ENCODE measurements around the gene SPTB. TPM values are rescaled to one million over a fixed set of nuclear protein-coding genes. Genes with fewer than 3 reads are reported as not detected.

Gene SPTB
- total RNA-seq, 2 donors from 2014 or later: 2.5 to 3.3 TPM

DNA sequence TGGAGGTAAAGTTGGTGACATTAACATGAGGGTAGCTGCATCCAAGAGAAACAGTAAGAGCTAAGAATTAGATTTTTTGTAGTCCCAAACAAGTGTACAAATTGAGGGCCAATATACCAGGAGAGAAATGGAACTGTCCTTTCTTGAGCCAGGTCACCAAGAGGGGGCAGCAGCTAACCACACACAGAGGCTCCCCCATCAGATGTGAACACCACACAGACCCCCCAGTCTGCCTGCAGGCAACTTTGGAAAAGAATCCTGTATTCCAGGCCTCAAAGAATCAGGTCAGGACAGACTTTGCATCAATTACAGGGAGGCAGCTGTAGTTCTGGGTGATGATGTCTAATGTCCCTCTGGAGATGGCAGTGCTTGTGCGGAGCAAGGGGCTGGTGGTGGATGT lies 77.9 kb downstream of the SPTB start:
- DNase-seq (ENCODE audit: low spot score): no peak
- intact Hi-C loops (cut with DNase I): no loop called here

GRCh38 chr14:64801046-64801445 lies 78.7 kb downstream of the SPTB start:
- intact Hi-C loops (cut with DNase I): no loop called here
- DNase-seq (ENCODE audit: low spot score): peak; percentile 80

DNA sequence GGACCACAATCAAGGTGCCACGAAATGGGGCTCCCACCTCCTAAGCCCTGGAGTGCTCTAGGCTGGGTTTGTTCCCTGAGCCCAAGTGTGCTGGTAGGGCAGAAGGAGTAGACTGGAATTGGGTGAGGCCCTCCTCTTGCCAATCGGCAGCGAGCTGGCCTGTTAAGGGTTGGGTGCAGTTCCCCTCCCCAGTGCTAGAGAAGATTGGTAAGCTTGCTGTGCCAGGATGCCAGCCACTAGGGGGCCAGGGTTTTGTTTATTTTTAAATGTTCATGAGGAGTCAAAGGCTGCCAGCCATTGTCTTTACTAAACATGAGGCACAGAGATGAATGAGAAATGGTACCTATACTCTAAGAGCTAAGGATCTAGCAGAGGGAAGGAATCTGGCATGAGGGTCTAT lies 79.7 kb downstream of the SPTB start:
- intact Hi-C loops (cut with DNase I): no loop called here
- peak; percentile 55 for DNase-seq (ENCODE audit: low spot score)

GRCh38 chr14:64799555-64799954 lies 80.2 kb downstream of the SPTB start:
- intact Hi-C loops (cut with DNase I): no loop called here
- DNase-seq (ENCODE audit: low spot score): peak; percentile 22

- intact Hi-C loops (cut with DNase I): no loop called here
- DNase-seq (ENCODE audit: low spot score): peak; percentile 76
These were observed 83.3 kb downstream of the SPTB start for GRCh38 chr14:64796369-64796768.

- intact Hi-C loops (cut with DNase I): no loop called here
- DNase-seq (ENCODE audit: low spot score): no peak
These were observed 83.8 kb downstream of the SPTB start for GRCh38 chr14:64795921-64796320.

DNA sequence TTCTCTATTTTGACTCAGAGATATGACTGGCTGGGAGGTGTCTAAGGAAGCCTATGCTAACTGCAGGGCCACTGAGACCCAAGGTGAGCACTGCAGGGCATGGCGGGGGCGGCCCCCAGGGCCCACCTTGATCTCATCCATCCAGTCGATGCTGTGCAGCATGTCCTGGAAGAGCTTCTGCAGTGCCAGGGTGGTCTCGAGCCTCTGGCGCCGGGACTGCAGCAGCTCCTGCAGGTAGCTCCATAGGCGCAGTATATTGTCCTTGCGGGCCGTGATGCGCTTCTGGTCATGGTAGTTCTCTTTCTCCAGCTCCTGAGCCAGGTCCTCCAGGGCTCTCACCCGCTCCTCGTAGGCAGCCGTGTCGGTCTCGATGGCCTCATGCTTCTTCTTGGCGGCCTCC lies 84.5 kb downstream of the SPTB start:
- intact Hi-C loops (cut with DNase I): no loop called here
- peak; percentile 62 for DNase-seq (ENCODE audit: low spot score)

DNA sequence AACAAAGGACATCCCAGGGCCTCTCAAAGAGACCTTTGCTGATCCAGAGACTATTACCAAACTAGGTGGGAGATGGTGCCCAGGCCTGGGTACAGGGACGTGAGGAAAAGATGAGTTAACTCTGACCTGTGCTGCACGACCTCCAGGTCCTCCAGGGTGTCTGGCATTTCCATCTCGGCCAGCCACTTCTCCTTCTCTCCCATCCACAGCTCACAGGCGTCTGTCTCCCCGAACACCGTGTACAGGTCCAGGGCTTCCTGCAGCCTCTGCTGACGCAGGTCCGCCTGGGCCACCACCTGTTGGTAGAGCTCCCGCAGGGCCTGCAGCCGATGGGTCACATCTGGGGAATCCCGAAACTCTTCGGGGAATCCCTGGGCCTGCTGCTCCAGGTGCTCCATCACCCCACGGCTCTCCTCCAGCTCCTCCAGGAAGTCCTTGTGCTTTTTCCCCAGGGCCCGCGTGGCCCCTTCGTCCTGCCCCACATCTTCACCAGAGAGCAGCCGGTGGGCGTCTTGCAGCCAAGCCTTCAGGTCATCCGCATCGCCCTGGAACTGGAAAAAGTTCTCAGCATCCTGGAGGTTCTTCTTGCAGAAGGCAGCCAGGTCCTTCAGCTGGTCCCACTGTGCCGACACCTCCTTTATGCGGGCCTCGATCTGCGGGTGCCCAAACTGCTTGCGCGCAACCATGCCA lies 86.7 kb downstream of the SPTB start:
- DNase-seq (ENCODE audit: low spot score): peak; percentile 78
- intact Hi-C loops (cut with DNase I): no loop called here

- intact Hi-C loops (cut with DNase I): no loop called here
- DNase-seq (ENCODE audit: low spot score): peak; percentile 43
These were observed 87.5 kb downstream of the SPTB start for GRCh38 chr14:64792231-64792630.

- peak; percentile 35 for DNase-seq (ENCODE audit: low spot score)
- intact Hi-C loops (cut with DNase I): no loop called here
These were observed 89.2 kb downstream of the SPTB start for GRCh38 chr14:64790478-64790877.

- intact Hi-C loops (cut with DNase I): no loop called here
These were observed 90.0 kb downstream of the SPTB start for GRCh38 chr14:64789696-64790095.

GRCh38 chr14:64788706-64789105 lies 91.0 kb downstream of the SPTB start:
- intact Hi-C loops (cut with DNase I): no loop called here
- DNase-seq (ENCODE audit: low spot score): no peak

More at GRCh38 chr14:64789696-64790095, 90.0 kb downstream of the SPTB start:
- DNase-seq (ENCODE audit: low spot score): no peak

DNA sequence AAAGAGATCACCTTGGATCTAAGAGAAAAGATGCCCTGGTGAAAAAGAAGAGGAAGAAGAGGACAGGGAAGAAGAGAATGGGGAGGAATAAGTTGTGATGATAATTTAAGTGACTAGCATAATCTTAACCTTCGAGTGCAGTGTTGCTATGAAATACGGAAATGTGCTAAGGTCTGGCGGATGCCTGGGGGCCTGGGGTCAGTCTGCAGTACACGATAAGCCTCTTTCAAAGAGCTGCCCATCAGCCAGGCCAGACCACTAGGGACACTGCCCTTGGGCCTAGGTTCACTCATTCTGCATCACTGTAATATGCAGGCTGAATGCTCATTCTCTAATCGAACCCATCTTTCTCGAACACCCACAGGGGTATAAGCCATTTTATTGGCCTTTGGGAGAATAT lies 92.1 kb downstream of the SPTB start:
- DNase-seq (ENCODE audit: low spot score): peak; percentile 63
- intact Hi-C loops (cut with DNase I): no loop called here

- intact Hi-C loops (cut with DNase I): no loop called here
- peak; percentile 76 for DNase-seq (ENCODE audit: low spot score)
These were observed 93.2 kb downstream of the SPTB start for GRCh38 chr14:64786296-64787149.

- DNase-seq (ENCODE audit: low spot score): no peak
- intact Hi-C loops (cut with DNase I): no loop called here
These were observed 95.7 kb downstream of the SPTB start for GRCh38 chr14:64784006-64784405.

GRCh38 chr14:64782196-64782595 lies 97.5 kb downstream of the SPTB start:
- intact Hi-C loops (cut with DNase I): no loop called here
- no peak for DNase-seq (ENCODE audit: low spot score)

DNA sequence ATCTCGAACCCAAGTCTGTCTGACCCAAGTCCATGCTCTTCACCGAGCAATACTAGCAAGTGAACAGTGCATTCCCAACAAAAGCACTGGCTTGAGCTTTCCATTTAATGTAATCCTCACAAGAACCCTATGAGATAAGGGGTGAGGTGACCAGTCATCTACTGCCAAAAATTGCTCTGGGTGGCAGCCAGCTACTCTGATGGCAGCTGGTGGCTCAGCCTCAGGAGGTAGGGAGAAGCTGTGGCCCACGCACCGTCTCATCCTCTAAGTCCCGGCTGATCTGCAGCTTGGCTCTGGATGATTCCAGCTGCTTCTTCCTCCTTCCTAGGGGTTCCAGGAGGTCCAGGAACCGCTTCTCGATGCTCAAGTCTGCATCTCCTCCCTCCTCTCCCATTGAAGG lies 100.2 kb downstream of the SPTB start:
- no peak for DNase-seq (ENCODE audit: low spot score)
- intact Hi-C loops (cut with DNase I): no loop called here

- intact Hi-C loops (cut with DNase I): no loop called here
- DNase-seq (ENCODE audit: low spot score): no peak
These were observed 101.5 kb downstream of the SPTB start for GRCh38 chr14:64778104-64778754.

- intact Hi-C loops (cut with DNase I): no loop called here
- DNase-seq (ENCODE audit: low spot score): no peak
These were observed 102.2 kb downstream of the SPTB start for GRCh38 chr14:64777461-64777860.

GRCh38 chr14:64775081-64775777 lies 104.5 kb downstream of the SPTB start:
- DNase-seq (ENCODE audit: low spot score): no peak
- intact Hi-C loops (cut with DNase I): no loop called here
